K562 (cell line): Measurements from ENCODE around the gene TERB1. TPM values are rescaled to one million over a fixed set of nuclear protein-coding genes. Genes with fewer than 3 reads are reported as not detected.

Experiments used
- CTCF ChIP-seq, 3 experiments: IDR thresholded peaks in 2 of 3; conservative IDR thresholded peaks in 1 of 3; 2 replicates each; pipeline ENCODE4 v1.5.1; 2011 to 2012; ENCODE audit warnings: low read length in 3 of 3, mild to moderate bottlenecking in 3 of 3, control low read depth in 2 of 3, improper control_type of control experiment in 1 of 3, inconsistent platforms in 1 of 3, low read depth in 1 of 3, mixed read lengths in 1 of 3, moderate library complexity in 1 of 3; ENCODE audit not compliant: insufficient read depth in 2 of 3
- GTF2E2 ChIP-seq: fragments of 200-800 bp; sonication (Bioruptor generic); IDR thresholded peaks from 2 replicates; pipeline ENCODE4 v1.6.1; 2016; ENCODE audit warnings: missing genetic modification characterization, missing compliant biosample characterization
- L3MBTL2 ChIP-seq: fragments of 450-650 bp; IDR thresholded peaks from 2 replicates; pipeline ENCODE4 v1.6.1; 2016; ENCODE audit warnings: mild to moderate bottlenecking, moderate library complexity
- RB1 ChIP-seq: fragments of 450-650 bp; IDR thresholded peaks from 2 replicates; pipeline ENCODE4 v1.6.1; 2017; ENCODE audit warnings: low read depth, mild to moderate bottlenecking
- ZBTB33 ChIP-seq: sonication (generic); formaldehyde crosslinking; IDR thresholded peaks from 2 replicates; pipeline ENCODE4 v1.8.1; 2023; ENCODE audit warnings: mild to moderate bottlenecking, missing genetic modification reagents
- ZNF121 ChIP-seq: sonication (generic); formaldehyde crosslinking; conservative IDR thresholded peaks from 2 replicates; pipeline ENCODE4 v1.8.0; 2022; ENCODE audit warnings: missing genetic modification reagents
- ZNF134 ChIP-seq: fragments of 250-450 bp; sonication (Bioruptor Pico); conservative IDR thresholded peaks from 2 replicates; pipeline ENCODE4 v1.4.0; 2020
- ZNF318 ChIP-seq, 2 experiments: fragments of 450-650 bp; IDR thresholded peaks; 2 replicates each; pipeline ENCODE4 v1.6.1; 2016; ENCODE audit warnings: mild to moderate bottlenecking in 2 of 2, borderline replicate concordance in 1 of 2, low read depth in 1 of 2, moderate library complexity in 1 of 2
- polyA plus RNA-seq, 8 experiments: library from polyadenylated mRNA; depleted of rRNA in 4 of 8; stranded (reverse) in 5 of 8; unstranded in 3 of 8; fragments of >200 nt; fragmentation: Nextera tagmentation in 2 of 8; fragmentation: Illumina TruSeq in 1 of 8; extraction: Ambion mirVana in 2 of 8; extraction: Trizol in 1 of 8; gene quantifications; 2 replicates each; pipeline versions ENCODE4 v1.2.1 to v1.2.3, GENCODE V29; 2011 to 2014; ENCODE audit warnings: inconsistent platforms in 1 of 8, missing spikeins in 1 of 8
- total RNA-seq, 7 experiments: library from RNA; depleted of rRNA in 6 of 7; stranded (reverse); fragments of >200 nt in 6 of 7; fragmentation: Illumina TruSeq in 2 of 7; extraction: Trizol in 2 of 7; gene quantifications; 2 replicates each; pipeline versions ENCODE4 v1.2.1 to v1.2.3, GENCODE V29; 2011 to 2021; ENCODE audit warnings: low replicate concordance in 1 of 7

TERB1 gene
- total and polyA plus RNA-seq, 9 of the 15 experiments (the other 6 are each of a cell fraction or from before 2014, with no cell fraction given) = not detected

GRCh38 chr16:66830422-66831404 is 29.3 kb upstream of the TERB1 start, which contains the start of gene NAE1 (continued):
- TF ChIP-seq CTCF (IDR thresholded peaks at IDR 0.05 in 2 of 3, conservative IDR thresholded peaks at IDR 0.05 in 1 of 3; ENCODE audit: insufficient read depth in 2 of 3, low read depth in 1 of 3, low read length in 3 of 3) = peak; percentile 92 to 98 (median 95)
- peak; percentile 93 for TF ChIP-seq RB1
- no peak for TF ChIP-seq GTF2E2
- no peak for TF ChIP-seq ZBTB33 (CRISPR knock-in tag)
- TF ChIP-seq ZNF318 (IDR thresholded peaks at IDR 0.05; ENCODE audit: borderline replicate concordance in 1 of 2, low read depth in 1 of 2) = no peak
- TF ChIP-seq ZNF121 (CRISPR knock-in tag) = peak; percentile 19; the same call in 1 of the 2 replicates
- peak; percentile 84 for TF ChIP-seq L3MBTL2
- no peak for TF ChIP-seq ZNF134 (CRISPR knock-in tag)
